HG03066 (cell line): ENCODE data around the gene ADIPOR2.
A peak's percentile ranks its signal among the peaks of the same experiment; 100 is the strongest.

Experiments
- ATAC-seq: cut with Tn5 transposase; IDR thresholded peaks from one replicate; pipeline ENCODE4 v1.9.1; 2021; ENCODE audit warnings: low read depth; ENCODE audit not compliant: unreplicated experiment

ADIPOR2 gene

GRCh38 chr12:1768615-1769014, 77.7 kb downstream of the ADIPOR2 start:
- no peak for ATAC-seq

- ATAC-seq = no peak
Observed at GRCh38 chr12:1769809-1770494, 79.1 kb downstream of the ADIPOR2 start.

GRCh38 chr12:1773937-1774655, 83.2 kb downstream of the ADIPOR2 start:
- no peak for ATAC-seq

GRCh38 chr12:1776170-1776921, 85.5 kb downstream of the ADIPOR2 start:
- no peak for ATAC-seq

- no peak for ATAC-seq
Observed at GRCh38 chr12:1777798-1778197, 86.9 kb downstream of the ADIPOR2 start.

GRCh38 chr12:1778911-1779310, 88.0 kb downstream of the ADIPOR2 start:
- ATAC-seq = no peak

- ATAC-seq = no peak
Observed at GRCh38 chr12:1779783-1780182, 88.9 kb downstream of the ADIPOR2 start.

- ATAC-seq = no peak
Observed at GRCh38 chr12:1781772-1782171, 90.9 kb downstream of the ADIPOR2 start.

- ATAC-seq = no peak
Observed at GRCh38 chr12:1782215-1782614, 91.3 kb downstream of the ADIPOR2 start.

- no peak for ATAC-seq
Observed at GRCh38 chr12:1787714-1788113, 96.8 kb downstream of the ADIPOR2 start.

- ATAC-seq = no peak
Observed at GRCh38 chr12:1790444-1790843, 99.6 kb downstream of the ADIPOR2 start.

- no peak for ATAC-seq
Observed at GRCh38 chr12:1791104-1791841, 100.4 kb downstream of the ADIPOR2 start.

GRCh38 chr12:1792406-1792805, 101.5 kb downstream of the ADIPOR2 start:
- ATAC-seq = no peak

GRCh38 chr12:1793426-1794210, 102.7 kb downstream of the ADIPOR2 start:
- ATAC-seq = no peak

GRCh38 chr12:1794440-1795090, 103.7 kb downstream of the ADIPOR2 start:
- no peak for ATAC-seq

- no peak for ATAC-seq
Observed at GRCh38 chr12:1795221-1795784, 104.4 kb downstream of the ADIPOR2 start.

- peak; percentile 83 for ATAC-seq
Observed at GRCh38 chr12:1795785-1796514, 105.1 kb downstream of the ADIPOR2 start.

- peak; percentile 20 for ATAC-seq
Observed at GRCh38 chr12:1796515-1797010, 105.7 kb downstream of the ADIPOR2 start.
